OCI-M2 (cell line): ENCODE data around the gene ACSF2.

ENCODE experiments used
- DNase-seq: peaks from one replicate; lab custom pipeline; 2025; ENCODE audit not compliant: unreplicated experiment; lab: John Stamatoyannopoulos, UW

Gene ACSF2

GRCh38 chr17:50476545-50477315 lies 50.7 kb downstream of the ACSF2 start:
- no peak for DNase-seq

- no peak for DNase-seq
Measured at GRCh38 chr17:50477976-50478375, 52.0 kb downstream of the ACSF2 start.

GRCh38 chr17:50478391-50479381 lies 52.7 kb downstream of the ACSF2 start, which contains the start of gene RSAD1:
RSAD1 (plus strand) TSS chr17:50478860; CDS start chr17:50478885, 25 bp downstream.
- DNase-seq: peak; percentile 33

- no peak for DNase-seq
Measured at GRCh38 chr17:50479522-50480141, 53.6 kb downstream of the ACSF2 start.

- no peak for DNase-seq
Measured at GRCh38 chr17:50480142-50480764, 54.2 kb downstream of the ACSF2 start.

- DNase-seq: no peak
Measured at GRCh38 chr17:50480854-50481490, 55.0 kb downstream of the ACSF2 start.

- DNase-seq: no peak
Measured at GRCh38 chr17:50481648-50482047, 55.6 kb downstream of the ACSF2 start.

- DNase-seq: no peak
Measured at GRCh38 chr17:50482110-50482509, 56.1 kb downstream of the ACSF2 start.

- no peak for DNase-seq
Measured at GRCh38 chr17:50482516-50482915, 56.5 kb downstream of the ACSF2 start.

GRCh38 chr17:50483266-50483665 lies 57.2 kb downstream of the ACSF2 start:
- no peak for DNase-seq

- DNase-seq: no peak
Measured at GRCh38 chr17:50484386-50485155, 58.6 kb downstream of the ACSF2 start.

GRCh38 chr17:50487213-50488096 lies 61.4 kb downstream of the ACSF2 start:
- DNase-seq: no peak

- no peak for DNase-seq
Measured at GRCh38 chr17:50488880-50489279, 62.9 kb downstream of the ACSF2 start.

- no peak for DNase-seq
Measured at GRCh38 chr17:50491505-50491904, 65.5 kb downstream of the ACSF2 start.

GRCh38 chr17:50492214-50492613 lies 66.2 kb downstream of the ACSF2 start:
- DNase-seq: no peak

- DNase-seq: no peak
Measured at GRCh38 chr17:50493744-50494143, 67.7 kb downstream of the ACSF2 start.

- no peak for DNase-seq
Measured at GRCh38 chr17:50495217-50495823, 69.3 kb downstream of the ACSF2 start.

- DNase-seq: no peak
Measured at GRCh38 chr17:50495918-50496317, 69.9 kb downstream of the ACSF2 start.
